C4-2B (cell line): ENCODE data around the gene MRPL4.

Experiments used
- CTCF ChIP-seq: fragments of 450-650 bp; conservative IDR thresholded peaks from 2 replicates; pipeline ENCODE4 v1.5.1; 2017; ENCODE audit warnings: mild to moderate bottlenecking
- ZFX ChIP-seq: fragments of 450-650 bp; IDR thresholded peaks from 2 replicates; pipeline ENCODE4 v1.6.1; 2017

DNA sequence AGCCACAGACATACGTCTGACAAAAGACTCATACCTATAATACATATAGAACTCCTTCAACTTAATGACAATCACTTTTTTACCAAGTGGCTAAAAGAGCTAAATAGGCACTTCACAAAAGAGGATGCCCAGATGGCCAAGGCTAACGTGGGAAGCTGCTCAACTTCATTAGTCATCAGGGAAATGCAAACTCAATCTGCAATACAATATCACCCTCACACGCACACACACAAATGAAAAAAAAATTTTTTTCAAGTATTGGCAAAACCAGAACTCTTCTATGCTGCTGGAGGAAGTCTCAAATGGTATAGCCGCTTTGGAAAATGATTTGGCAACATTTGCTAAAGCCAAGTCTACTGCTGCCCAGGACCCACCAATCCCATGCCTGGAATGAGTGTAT is 42.7 kb upstream of the MRPL4 start:
- no peak for TF ChIP-seq CTCF
- TF ChIP-seq ZFX, result no peak
